Measurements from ENCODE around the gene ATP12A. TPM values are rescaled to one million over a fixed set of nuclear protein-coding genes. Genes with fewer than 3 reads are reported as not detected.
A peak's percentile ranks its signal among the peaks of the same experiment; 100 is the strongest.

Gene ATP12A
- total and polyA plus RNA-seq, 11 donors, result not detected

- H3K4me1 ChIP-seq, result no peaks in the 10 kb centered on the region
- DNase-seq (no peak), ATAC-seq (no peak)
- no peaks in the 10 kb centered on the region for H3K36me3 ChIP-seq
- H3K4me3 ChIP-seq, result no peak overlapping the region
- TF ChIP-seq POLR2A (IDR thresholded peaks at IDR 0.05) (no peak), CTCF (IDR thresholded peaks at IDR 0.05) (no peak)
- WGBS, 4 donors, result 88 to 91% (median 90%) methylated on average over 11 to 14 of the region's 14 CpGs
- H3K9me3 ChIP-seq, result no peaks in the 10 kb centered on the region
- intact Hi-C loops (cut with DNase I), result no loop called here
- no peaks in the 10 kb centered on the region for H3K27me3 ChIP-seq
- H3K27ac ChIP-seq, result no peak overlapping the region
Measured at GRCh38 chr13:24706886-24707585, 26.8 kb downstream of the ATP12A start.

GRCh38 chr13:24709186-24709913 is 29.1 kb downstream of the ATP12A start:
- Histone ChIP-seq H3K9me3 (no peaks in the 10 kb centered on the region), H3K4me3 (no peak overlapping the region), H3K36me3 (no peaks in the 10 kb centered on the region), H3K27ac (no peak overlapping the region), H3K4me1 (peaks cover 0 to 14% (median 6%) of the 10 kb centered on the region in 12 donors), H3K27me3 (no peaks in the 10 kb centered on the region)
- ATAC-seq, result no peak
- WGBS, 4 donors, result 71 to 82% (median 75%) methylated on average over 16 to 18 of the region's 18 CpGs
- DNase-seq, result no peak
- intact Hi-C loops (cut with DNase I), result no loop called here
- TF ChIP-seq POLR2A (IDR thresholded peaks at IDR 0.05) (no peak), CTCF (IDR thresholded peaks at IDR 0.05) (no peak)

GRCh38 chr13:24713022-24713421 is 32.8 kb downstream of the ATP12A start:
- Histone ChIP-seq H3K4me3 (no peak overlapping the region), H3K27me3 (no peaks in the 10 kb centered on the region), H3K27ac (peak overlapping the region in 2 of 12 donors; percentile 20 to 33), H3K9me3 (no peaks in the 10 kb centered on the region), H3K36me3 (no peaks in the 10 kb centered on the region), H3K4me1 (peaks cover 0 to 14% (median 6%) of the 10 kb centered on the region in 12 donors)
- intact Hi-C loops (cut with DNase I), result no loop called here
- DNase-seq, result peak in 4 of 5 donors; percentile 29 to 64 (median 44)
- 0 to 21% (median 13%) methylated on average over 2 of the region's 2 CpGs for WGBS, 4 donors
- ATAC-seq, result peak; percentile 87 to 97 (median 92)
- TF ChIP-seq POLR2A (IDR thresholded peaks at IDR 0.05) (no peak), CTCF (IDR thresholded peaks at IDR 0.05) (no peak)

- H3K4me3 ChIP-seq, result no peak overlapping the region
- peaks cover 0 to 14% (median 6%) of the 10 kb centered on the region in 12 donors for H3K4me1 ChIP-seq
- ATAC-seq, result no peak
- TF ChIP-seq POLR2A (IDR thresholded peaks at IDR 0.05), result no peak
- TF ChIP-seq CTCF (IDR thresholded peaks at IDR 0.05), result no peak
- no peaks in the 10 kb centered on the region for H3K27me3 ChIP-seq
- no peak overlapping the region for H3K27ac ChIP-seq
- H3K36me3 ChIP-seq, result no peaks in the 10 kb centered on the region
- DNase-seq, result no peak
- intact Hi-C loops (cut with DNase I), result no loop called here
- WGBS, 4 donors, result 37 to 47% (median 44%) methylated on average over 5 of the region's 5 CpGs
- H3K9me3 ChIP-seq, result no peaks in the 10 kb centered on the region
Measured at GRCh38 chr13:24716011-24716410, 35.8 kb downstream of the ATP12A start.

All from heart left ventricle (tissue), 16 donors.